ENCODE results near the gene CXCL5.

DNA sequence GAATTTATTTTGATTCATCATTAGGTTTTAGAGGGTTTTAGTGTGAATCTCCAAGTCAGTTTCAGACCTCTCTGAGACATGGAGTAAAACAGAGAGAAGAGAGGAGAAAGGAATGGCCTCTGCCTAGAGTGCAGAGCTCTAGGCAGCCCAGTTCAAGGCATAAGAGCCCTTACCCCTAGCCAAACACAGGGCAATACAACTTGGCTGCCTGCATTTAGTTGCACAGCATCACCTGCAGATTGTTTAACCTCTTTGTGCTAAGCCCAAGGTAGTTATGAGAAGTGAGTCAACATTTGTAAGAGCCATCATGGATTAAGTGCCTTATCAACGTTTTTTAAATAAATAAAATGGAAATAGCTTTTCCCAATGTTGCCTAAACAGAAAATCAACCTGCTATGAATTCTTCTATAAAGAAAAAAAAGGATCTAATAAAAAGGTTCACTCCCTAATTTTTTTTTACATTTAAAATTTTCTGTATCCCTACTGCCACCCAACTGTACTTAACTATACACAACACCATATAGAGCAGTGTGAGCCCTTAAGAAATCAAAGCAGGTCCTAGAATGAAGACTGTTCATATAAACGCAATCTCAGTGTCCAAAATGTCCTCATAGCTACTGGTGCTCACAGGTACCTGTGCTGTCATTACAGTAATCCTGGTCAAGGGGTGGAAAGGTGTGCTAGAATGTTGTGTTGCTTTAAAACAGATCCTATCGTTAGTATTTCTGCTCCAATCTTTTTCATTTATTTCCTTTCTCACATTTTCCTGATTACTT, 52.6 kb downstream of the CXCL5 start:
- TF ChIP-seq TAF1 (IDR thresholded peaks at IDR 0.05; ENCODE audit: borderline replicate concordance, insufficient read depth, low read length) (no peak), POLR2AphosphoS5 (IDR thresholded peaks at IDR 0.05; ENCODE audit: low read depth, low read length) (no peak)
- TF ChIP-seq, protein P1, sequence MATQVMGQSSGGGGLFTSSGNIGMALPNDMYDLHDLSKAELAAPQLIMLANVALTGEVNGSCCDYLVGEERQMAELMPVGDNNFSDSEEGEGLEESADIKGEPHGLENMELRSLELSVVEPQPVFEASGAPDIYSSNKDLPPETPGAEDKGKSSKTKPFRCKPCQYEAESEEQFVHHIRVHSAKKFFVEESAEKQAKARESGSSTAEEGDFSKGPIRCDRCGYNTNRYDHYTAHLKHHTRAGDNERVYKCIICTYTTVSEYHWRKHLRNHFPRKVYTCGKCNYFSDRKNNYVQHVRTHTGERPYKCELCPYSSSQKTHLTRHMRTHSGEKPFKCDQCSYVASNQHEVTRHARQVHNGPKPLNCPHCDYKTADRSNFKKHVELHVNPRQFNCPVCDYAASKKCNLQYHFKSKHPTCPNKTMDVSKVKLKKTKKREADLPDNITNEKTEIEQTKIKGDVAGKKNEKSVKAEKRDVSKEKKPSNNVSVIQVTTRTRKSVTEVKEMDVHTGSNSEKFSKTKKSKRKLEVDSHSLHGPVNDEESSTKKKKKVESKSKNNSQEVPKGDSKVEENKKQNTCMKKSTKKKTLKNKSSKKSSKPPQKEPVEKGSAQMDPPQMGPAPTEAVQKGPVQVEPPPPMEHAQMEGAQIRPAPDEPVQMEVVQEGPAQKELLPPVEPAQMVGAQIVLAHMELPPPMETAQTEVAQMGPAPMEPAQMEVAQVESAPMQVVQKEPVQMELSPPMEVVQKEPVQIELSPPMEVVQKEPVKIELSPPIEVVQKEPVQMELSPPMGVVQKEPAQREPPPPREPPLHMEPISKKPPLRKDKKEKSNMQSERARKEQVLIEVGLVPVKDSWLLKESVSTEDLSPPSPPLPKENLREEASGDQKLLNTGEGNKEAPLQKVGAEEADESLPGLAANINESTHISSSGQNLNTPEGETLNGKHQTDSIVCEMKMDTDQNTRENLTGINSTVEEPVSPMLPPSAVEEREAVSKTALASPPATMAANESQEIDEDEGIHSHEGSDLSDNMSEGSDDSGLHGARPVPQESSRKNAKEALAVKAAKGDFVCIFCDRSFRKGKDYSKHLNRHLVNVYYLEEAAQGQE (IDR thresholded peaks at IDR 0.05; ENCODE audit: insufficient read depth in 1 of 2, low read depth in 2 of 2, low read length in 2 of 2), result no peak
